Astrocyte (in vitro differentiated cells and primary cell): ENCODE data around the gene ACAN. TPM values are rescaled to one million over a fixed set of nuclear protein-coding genes. Genes with fewer than 3 reads are reported as not detected.

Experiments
- DNase-seq: peaks from one replicate; pipeline ENCODE4 v3.0.0-alpha.2; 2010; ENCODE audit warnings: low read depth
- FAIRE-seq: peaks from 2 replicates; lab custom pipeline; 2011; peaks lifted over from hg19 to GRCh38; lab: Jason Lieb, UNC
- H2AFZ ChIP-seq: 2 replicates; pipeline ENCODE4 v1.6.0; 2012; ENCODE audit warnings: low read depth, low read length, inconsistent platforms
- H3K27ac ChIP-seq: 2 replicates; pipeline ENCODE4 v1.5.1; 2011; ENCODE audit warnings: low read depth, low read length, inconsistent platforms
- H3K27me3 ChIP-seq: 2 replicates; pipeline ENCODE4 v1.6.0; 2011; ENCODE audit warnings: low read length, inconsistent platforms; ENCODE audit not compliant: insufficient read depth
- H3K36me3 ChIP-seq: 2 replicates; pipeline ENCODE4 v1.5.1; 2011; ENCODE audit warnings: low read length, inconsistent platforms; ENCODE audit not compliant: insufficient read depth
- H3K4me1 ChIP-seq: 2 replicates; pipeline ENCODE4 v1.5.1; 2011; ENCODE audit warnings: low read length, inconsistent platforms; ENCODE audit not compliant: insufficient read depth
- H3K4me2 ChIP-seq: 2 replicates; pipeline ENCODE4 v1.6.0; 2012; ENCODE audit warnings: low read length, inconsistent platforms
- H3K4me3 ChIP-seq: 2 replicates; pipeline ENCODE4 v1.5.1; 2011; ENCODE audit warnings: low read depth, mild to moderate bottlenecking, low read length, inconsistent platforms; ENCODE audit not compliant: insufficient read depth
- H3K79me2 ChIP-seq: 2 replicates; pipeline ENCODE4 v1.6.0; 2012; ENCODE audit warnings: mild to moderate bottlenecking, low read length, inconsistent platforms; ENCODE audit not compliant: insufficient read depth
- H3K9ac ChIP-seq: 2 replicates; pipeline ENCODE4 v1.6.0; 2012; ENCODE audit warnings: mild to moderate bottlenecking, low read length, inconsistent platforms
- H3K9me3 ChIP-seq: 2 replicates; pipeline ENCODE4 v1.5.1; 2012; ENCODE audit warnings: low read depth, mild to moderate bottlenecking, low read length, inconsistent platforms; ENCODE audit not compliant: insufficient read depth
- H4K20me1 ChIP-seq: 2 replicates; pipeline ENCODE4 v1.6.0; 2012; ENCODE audit warnings: low read length, inconsistent platforms; ENCODE audit not compliant: insufficient read depth
- H3K27ac Mint-ChIP-seq: one replicate; pipeline ENCODE4 v1.8.0; 2021; ENCODE audit warnings: mild to moderate bottlenecking, mixed read lengths; ENCODE audit not compliant: unreplicated experiment
- H3K27me3 Mint-ChIP-seq: one replicate; pipeline ENCODE4 v1.8.0; 2021; ENCODE audit warnings: low read depth, mixed read lengths; ENCODE audit not compliant: unreplicated experiment
- H3K36me3 Mint-ChIP-seq: one replicate; pipeline ENCODE4 v1.8.0; 2021; ENCODE audit warnings: low read depth, mixed read lengths; ENCODE audit not compliant: unreplicated experiment
- H3K4me1 Mint-ChIP-seq: one replicate; pipeline ENCODE4 v1.8.0; 2021; ENCODE audit warnings: low read depth, mixed read lengths; ENCODE audit not compliant: unreplicated experiment
- H3K4me3 Mint-ChIP-seq: one replicate; pipeline ENCODE4 v1.8.0; 2021; ENCODE audit warnings: mild to moderate bottlenecking, moderate library complexity, mixed read lengths; ENCODE audit not compliant: unreplicated experiment
- H3K9me3 Mint-ChIP-seq: one replicate; pipeline ENCODE4 v1.8.0; 2021; ENCODE audit warnings: mild to moderate bottlenecking, mixed read lengths; ENCODE audit not compliant: unreplicated experiment
- CTCF ChIP-seq: IDR thresholded peaks from 2 replicates; pipeline ENCODE4 v1.5.1; 2011; ENCODE audit warnings: low read depth, mild to moderate bottlenecking, inconsistent platforms, low read length, moderate library complexity; ENCODE audit not compliant: insufficient read depth
- EZH2 ChIP-seq: IDR thresholded peaks from 2 replicates; pipeline ENCODE4 v1.6.1; 2012; ENCODE audit warnings: mild to moderate bottlenecking, low read length, inconsistent platforms; ENCODE audit not compliant: insufficient read depth
- total RNA-seq: library from RNA; stranded (reverse); gene quantifications from 2 replicates; pipeline ENCODE4 v1.2.1, GENCODE V29; 2021

The ACAN gene
- total RNA-seq, 1 donor from 2014 or later = 0.34 TPM

GRCh38 chr15:88866295-88866881, 63.2 kb downstream of the ACAN start:
- Mint-ChIP-seq H3K9me3 (peaks cover 2% of the 10 kb centered on the region), H3K4me1 (no peaks in the 10 kb centered on the region), H3K4me3 (no peak overlapping the region), H3K27ac (no peak overlapping the region), H3K27me3 (peaks cover 19% of the 10 kb centered on the region), H3K36me3 (peaks cover 3% of the 10 kb centered on the region)
- no peak overlapping the region for H3K4me3 ChIP-seq
- peaks cover 4% of the 10 kb centered on the region for H3K27me3 ChIP-seq
- H3K4me2 ChIP-seq = no peak overlapping the region
- H4K20me1 ChIP-seq = no peaks in the 10 kb centered on the region
- DNase-seq (no peak), FAIRE-seq (no peak)
- H3K27ac ChIP-seq = no peak overlapping the region
- TF ChIP-seq CTCF (no peak), EZH2 (no peak)
- no peaks in the 10 kb centered on the region for H3K4me1 ChIP-seq
- H3K79me2 ChIP-seq = no peaks in the 10 kb centered on the region
- no peak overlapping the region for H2AFZ ChIP-seq
- H3K9ac ChIP-seq = no peak overlapping the region
- no peaks in the 10 kb centered on the region for H3K36me3 ChIP-seq
- no peaks in the 10 kb centered on the region for H3K9me3 ChIP-seq

GRCh38 chr15:88871313-88871712, 68.1 kb downstream of the ACAN start:
- H3K4me3 Mint-ChIP-seq = no peak overlapping the region
- no peaks in the 10 kb centered on the region for H4K20me1 ChIP-seq
- no peak overlapping the region for H3K27ac Mint-ChIP-seq
- DNase-seq (no peak), FAIRE-seq (no peak)
- H3K4me1 Mint-ChIP-seq = no peaks in the 10 kb centered on the region
- peaks cover 4% of the 10 kb centered on the region for H3K36me3 Mint-ChIP-seq
- H3K27me3 Mint-ChIP-seq = peaks cover 41% of the 10 kb centered on the region
- H3K79me2 ChIP-seq = no peaks in the 10 kb centered on the region
- H3K4me3 ChIP-seq = no peak overlapping the region
- H3K9ac ChIP-seq = no peak overlapping the region
- peaks cover 14% of the 10 kb centered on the region for H3K27me3 ChIP-seq
- no peak for TF ChIP-seq CTCF
- no peak for TF ChIP-seq EZH2
- H3K9me3 ChIP-seq = no peaks in the 10 kb centered on the region
- no peak overlapping the region for H3K27ac ChIP-seq
- H3K36me3 ChIP-seq = no peaks in the 10 kb centered on the region
- no peak overlapping the region for H3K4me2 ChIP-seq
- H3K9me3 Mint-ChIP-seq = peaks cover 5% of the 10 kb centered on the region
- H2AFZ ChIP-seq = no peak overlapping the region
- no peaks in the 10 kb centered on the region for H3K4me1 ChIP-seq

- Mint-ChIP-seq H3K27ac (no peak overlapping the region), H3K4me1 (no peaks in the 10 kb centered on the region), H3K27me3 (peaks cover 41% of the 10 kb centered on the region), H3K9me3 (peaks cover 5% of the 10 kb centered on the region), H3K4me3 (no peak overlapping the region), H3K36me3 (peaks cover 6% of the 10 kb centered on the region)
- no peak for DNase-seq
- Histone ChIP-seq H3K4me2 (no peak overlapping the region), H3K4me1 (no peaks in the 10 kb centered on the region), H3K36me3 (no peaks in the 10 kb centered on the region), H3K27me3 (peaks cover 14% of the 10 kb centered on the region), H2AFZ (no peak overlapping the region), H3K79me2 (no peaks in the 10 kb centered on the region), H4K20me1 (no peaks in the 10 kb centered on the region), H3K9ac (no peak overlapping the region), H3K27ac (no peak overlapping the region), H3K9me3 (no peaks in the 10 kb centered on the region), H3K4me3 (no peak overlapping the region)
- TF ChIP-seq EZH2 (no peak), CTCF (no peak)
- no peak for FAIRE-seq
Measured at GRCh38 chr15:88872106-88872505, 68.9 kb downstream of the ACAN start.
